Suprapubic skin (tissue), 3 donors: Measurements from ENCODE around the gene HERPUD1.

Source experiments
- POLR2A ChIP-seq, 2 donors: fragments of 450-650 bp; IDR thresholded peaks; one replicate each; pipeline ENCODE4 v1.6.1; 2017; ENCODE audit warnings: antibody characterized with exemption in 2 of 2, mild to moderate bottlenecking in 2 of 2, moderate library complexity in 2 of 2
- TF ChIP-seq, protein P1 (sequence below), 2 donors: fragments of 200-600 bp in 1 of 2; fragments of 450-650 bp in 1 of 2; sonication (generic) in 1 of 2; IDR thresholded peaks; one replicate each; pipeline ENCODE4 v1.5.1; 2016 to 2019; ENCODE audit warnings: antibody characterized with exemption in 2 of 2, mild to moderate bottlenecking in 1 of 2, moderate library complexity in 1 of 2

DNA sequence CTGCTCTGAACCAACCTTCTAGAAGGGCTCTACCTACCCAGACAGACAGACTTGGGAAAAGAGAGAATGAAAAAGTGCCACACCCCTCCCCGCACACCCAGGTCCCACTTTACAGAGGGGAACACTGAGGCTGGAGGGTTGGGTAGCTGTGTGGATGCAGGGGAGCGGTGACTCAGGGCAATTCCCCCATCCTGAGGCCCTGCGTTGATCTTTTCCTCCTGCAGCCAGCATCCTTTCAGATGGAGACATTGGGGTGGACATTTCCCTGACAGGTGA lies 39.8 kb downstream of the HERPUD1 start:
- TF ChIP-seq, protein P1, sequence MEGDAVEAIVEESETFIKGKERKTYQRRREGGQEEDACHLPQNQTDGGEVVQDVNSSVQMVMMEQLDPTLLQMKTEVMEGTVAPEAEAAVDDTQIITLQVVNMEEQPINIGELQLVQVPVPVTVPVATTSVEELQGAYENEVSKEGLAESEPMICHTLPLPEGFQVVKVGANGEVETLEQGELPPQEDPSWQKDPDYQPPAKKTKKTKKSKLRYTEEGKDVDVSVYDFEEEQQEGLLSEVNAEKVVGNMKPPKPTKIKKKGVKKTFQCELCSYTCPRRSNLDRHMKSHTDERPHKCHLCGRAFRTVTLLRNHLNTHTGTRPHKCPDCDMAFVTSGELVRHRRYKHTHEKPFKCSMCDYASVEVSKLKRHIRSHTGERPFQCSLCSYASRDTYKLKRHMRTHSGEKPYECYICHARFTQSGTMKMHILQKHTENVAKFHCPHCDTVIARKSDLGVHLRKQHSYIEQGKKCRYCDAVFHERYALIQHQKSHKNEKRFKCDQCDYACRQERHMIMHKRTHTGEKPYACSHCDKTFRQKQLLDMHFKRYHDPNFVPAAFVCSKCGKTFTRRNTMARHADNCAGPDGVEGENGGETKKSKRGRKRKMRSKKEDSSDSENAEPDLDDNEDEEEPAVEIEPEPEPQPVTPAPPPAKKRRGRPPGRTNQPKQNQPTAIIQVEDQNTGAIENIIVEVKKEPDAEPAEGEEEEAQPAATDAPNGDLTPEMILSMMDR (IDR thresholded peaks at IDR 0.05): no peak
- TF ChIP-seq POLR2A (IDR thresholded peaks at IDR 0.05): no peak
